ENCODE measurements around the gene SPRR4.

SPRR4 gene, protein sequence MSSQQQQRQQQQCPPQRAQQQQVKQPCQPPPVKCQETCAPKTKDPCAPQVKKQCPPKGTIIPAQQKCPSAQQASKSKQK

DNA sequence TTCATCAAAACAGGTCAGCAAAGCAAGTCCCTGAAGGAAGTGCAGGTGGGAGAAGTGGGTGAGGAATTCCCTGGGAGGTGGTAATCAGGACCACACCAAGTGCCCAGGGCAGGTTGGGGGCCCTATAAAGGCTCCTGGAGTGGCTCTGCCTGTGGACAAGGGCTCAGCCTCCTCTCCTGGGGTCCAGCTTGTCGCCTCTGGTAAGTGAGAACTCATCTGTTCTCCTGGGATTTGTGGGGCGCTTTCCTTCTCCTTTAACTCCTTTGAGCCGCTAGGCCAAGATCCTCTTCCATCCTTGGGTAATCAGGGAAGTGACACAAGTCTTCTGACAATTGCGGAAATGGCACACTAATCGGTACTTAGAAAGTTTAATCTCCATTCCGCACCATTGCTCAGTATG lies at the start of gene SPRR4:
Gene SPRR4, plus strand, starts transcription at position 154 of the 400 bp plus-strand sequence. CDS start 1,243 bp downstream, outside the sequence.
- no peak for DNase-seq

DNA sequence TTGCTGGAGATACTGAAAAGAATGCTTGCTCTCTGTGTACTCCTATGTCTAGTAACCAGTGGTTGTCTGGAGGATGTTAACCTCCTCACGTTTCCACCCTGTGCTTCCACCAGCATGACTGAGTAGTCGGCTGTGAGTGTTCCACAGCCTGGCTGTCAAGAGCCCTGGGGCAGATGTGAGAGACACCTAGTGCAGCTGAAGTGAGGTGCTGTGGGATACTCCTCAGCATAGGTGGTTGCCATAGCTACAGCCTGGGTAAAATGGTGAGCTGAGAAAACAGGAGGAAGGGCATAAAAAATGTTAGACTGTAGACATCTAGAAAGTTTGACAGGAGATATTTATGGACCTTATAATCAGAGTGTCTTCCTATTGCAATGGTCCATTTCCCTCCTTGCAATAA lies 46.3 kb upstream of the SPRR4 start:
- DNase-seq: no peak

DNA sequence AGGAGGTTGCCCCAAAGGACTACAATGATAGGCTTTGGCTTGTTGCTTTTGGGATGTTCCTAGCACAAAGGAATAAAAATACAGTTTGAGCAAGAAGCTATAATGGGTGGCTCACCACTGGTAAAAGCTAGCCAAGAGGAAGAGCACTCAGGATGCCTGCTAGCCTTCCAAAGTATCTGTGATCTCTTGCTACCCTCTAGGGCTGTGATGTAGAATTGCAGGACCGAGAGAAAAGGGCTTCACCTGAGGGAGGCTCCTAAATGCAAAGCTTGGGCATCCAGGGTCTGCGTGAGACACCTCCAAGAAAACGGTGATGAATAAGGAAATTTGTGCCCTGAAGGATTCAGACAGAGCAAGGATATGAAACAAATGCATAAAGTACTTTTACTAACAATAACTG lies 44.4 kb upstream of the SPRR4 start:
- DNase-seq: no peak

DNA sequence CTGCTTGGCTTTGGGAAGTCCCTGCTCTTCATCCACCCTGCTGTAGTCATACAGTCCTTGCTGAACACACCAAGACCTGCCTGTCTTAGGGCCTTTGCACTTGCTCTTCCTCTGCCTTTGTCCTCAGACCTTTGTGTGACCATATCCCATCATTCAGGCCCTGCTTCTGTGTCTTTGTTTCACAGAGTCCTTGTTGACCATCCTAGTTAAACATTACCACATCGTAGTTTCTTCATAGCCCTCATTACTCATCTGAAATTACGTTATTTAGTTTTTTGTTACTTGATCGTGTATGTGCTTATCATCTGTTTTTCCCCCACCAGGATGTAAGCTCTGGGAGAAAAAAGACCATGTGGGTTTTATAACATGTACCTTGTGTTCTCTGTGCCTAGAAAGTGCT lies 41.8 kb upstream of the SPRR4 start:
- DNase-seq: no peak

DNA sequence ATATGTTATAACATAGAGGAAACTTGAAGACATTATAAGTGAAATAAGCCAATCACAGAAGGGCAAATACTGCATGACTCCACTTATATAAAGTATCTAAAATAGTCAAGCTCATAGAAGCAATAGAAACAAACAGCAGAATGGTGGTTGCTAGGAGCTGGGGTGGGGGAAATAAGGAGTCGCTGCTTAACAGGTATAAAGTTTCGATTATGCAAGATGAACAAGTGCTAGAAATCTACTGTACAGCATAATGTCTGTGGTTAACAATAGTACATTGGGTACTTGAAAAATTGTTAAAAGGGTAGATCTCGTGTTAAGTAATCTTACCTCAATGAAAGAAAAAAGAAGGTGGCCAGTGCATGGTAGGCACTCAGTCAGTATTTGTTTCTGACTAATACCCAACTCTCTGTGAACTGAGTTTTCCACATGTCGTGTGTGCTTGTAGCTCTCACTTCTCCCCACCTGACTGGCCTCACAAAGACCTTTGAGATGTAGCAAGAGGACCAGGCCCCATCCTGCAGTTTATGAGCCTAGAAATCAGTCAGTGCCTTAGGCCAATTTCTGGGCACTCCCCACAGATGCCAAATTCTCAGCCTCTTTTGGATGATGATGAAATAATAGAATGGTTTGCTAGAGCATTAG lies 38.2 kb upstream of the SPRR4 start:
- no peak for DNase-seq

DNA sequence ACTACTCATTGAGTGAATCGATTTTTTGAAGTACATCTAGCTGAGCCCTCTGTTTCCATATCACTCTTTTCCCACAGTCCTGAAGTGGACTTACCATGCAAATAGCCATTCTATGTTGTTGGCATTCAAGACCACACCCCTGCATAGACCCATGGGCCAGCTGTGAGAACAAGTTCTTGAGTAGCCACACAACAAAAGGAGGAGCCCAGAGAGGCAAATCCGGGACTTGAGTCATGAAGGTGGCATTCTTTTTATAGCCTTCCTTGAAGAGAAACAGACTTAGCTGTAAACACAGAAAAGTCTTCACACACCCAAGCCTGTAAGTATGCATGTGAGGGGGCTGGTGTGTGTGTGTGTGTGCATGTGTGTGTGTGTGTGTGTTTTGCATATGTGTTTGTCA lies 37.3 kb upstream of the SPRR4 start:
- DNase-seq: no peak

DNA sequence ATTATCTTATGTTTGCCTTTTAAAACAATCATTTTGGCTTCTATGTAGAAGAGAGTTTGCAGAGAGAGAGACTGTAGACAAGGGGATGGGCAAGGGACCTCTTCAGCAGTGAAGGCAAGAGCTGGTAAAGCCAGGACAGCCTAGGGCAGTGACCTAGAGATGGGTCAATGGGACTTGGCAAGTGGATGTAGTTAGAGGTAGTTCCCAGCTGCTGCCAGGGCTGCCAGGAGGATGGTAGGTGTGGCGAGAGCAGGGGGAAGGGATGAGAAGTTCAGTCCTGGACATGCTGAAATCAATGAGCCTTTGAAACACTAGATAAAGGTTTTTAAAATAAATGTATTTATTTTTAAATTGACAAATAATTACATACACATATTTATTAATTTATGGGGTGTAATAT lies 29.8 kb upstream of the SPRR4 start:
- DNase-seq: no peak

DNA sequence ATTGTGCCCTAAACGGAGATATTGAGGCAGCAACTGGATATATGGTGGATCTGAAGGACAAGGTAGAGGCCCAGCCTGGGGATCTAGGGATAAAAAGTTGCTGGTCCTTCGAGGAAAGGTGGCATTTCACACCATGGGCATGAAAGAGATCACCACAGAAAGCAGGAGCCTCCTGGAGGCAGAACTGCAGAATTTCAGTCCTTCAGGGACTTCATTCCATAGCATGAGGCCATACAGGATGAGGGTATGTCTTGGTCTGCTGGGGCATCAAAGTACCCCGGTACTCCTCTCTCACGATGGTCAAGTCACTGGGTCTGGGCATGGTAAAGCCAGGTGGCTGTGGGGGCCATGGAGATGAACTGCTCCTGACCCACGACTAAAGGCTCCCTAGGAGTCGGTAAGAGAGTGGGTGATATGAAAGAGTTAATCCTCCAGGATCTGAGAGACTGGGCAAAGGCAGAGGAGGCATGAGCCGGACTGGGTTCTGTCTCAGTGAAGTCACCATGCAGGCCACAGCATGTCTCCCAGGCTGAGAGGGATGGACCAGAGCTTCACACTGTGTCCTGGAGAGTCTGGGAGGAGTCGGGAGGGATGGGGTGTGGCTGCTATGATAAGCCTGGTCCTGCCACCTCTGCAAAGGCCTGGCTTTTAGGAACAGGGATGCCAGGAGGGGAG lies 29.3 kb upstream of the SPRR4 start:
- no peak for DNase-seq

DNA sequence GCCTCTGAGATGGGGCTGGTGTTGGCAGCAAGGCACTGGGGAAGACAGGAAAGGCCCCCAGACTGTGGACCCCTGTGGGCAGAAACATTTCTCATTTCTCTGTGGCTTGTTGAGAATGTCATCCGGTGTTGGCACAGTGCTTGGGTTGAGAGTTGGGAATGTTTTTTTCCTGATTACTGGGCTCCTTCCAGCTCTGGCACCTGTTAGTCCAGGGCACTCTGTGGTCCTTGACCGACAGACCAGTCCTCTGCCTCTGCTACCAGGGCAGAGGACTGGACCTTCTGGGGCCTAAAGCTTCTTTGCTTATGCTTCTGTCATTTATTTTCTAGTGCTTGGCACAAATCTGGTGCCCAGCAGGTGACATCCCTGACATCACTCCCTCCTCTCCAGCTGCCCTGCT lies 28.3 kb upstream of the SPRR4 start:
- DNase-seq: no peak

DNA sequence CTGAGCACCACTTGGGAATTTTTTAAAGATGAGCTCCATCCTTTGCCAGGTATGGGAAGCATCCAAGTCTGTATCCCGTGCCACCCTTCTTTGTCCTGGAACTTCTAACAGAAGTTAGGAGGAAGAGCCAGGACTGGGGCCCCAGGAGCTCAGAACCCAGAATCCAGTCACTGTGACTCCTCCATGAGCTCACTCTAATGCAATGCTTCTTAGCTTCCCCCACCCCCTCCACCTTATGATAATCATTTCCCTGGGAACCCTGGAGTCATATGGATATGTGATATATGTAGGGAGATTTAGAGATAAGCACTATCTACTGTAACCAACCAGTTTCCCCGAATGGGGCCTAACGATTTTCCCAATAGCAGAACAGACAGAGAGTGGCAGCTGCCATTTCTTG lies 24.2 kb upstream of the SPRR4 start:
- no peak for DNase-seq

DNA sequence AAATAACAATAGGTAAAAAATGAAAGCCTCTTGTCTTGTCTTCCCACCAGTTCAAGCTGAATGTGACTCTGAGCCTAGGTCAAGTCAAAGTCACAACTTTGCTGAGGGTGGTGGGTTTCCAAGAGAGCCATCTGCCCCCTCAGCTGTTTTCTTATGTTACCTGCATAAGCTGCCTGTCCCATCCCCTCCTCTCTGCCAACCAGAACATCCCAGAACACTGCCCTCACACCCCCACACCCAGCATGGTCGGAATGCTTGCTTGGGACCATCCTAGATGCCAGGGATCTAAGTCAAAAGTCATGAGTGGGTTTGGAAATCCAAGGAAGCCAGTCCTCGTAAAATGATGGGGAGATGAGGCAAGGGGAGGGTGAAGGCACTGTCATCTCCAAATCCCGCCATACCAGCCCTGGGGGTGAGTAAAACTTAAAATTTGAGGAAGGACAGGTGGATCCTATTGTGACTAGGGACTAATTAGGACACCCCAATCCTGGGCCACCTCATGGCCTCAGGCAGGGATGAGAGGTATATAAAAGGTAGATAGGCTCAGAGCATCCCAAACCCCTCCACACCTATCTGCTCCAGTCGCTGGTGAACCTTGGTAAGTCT lies 23.7 kb upstream of the SPRR4 start, which contains the start of gene SPRR5:
Gene SPRR5, plus strand, starts transcription at position 556 of the 606 bp plus-strand sequence. CDS start 1,349 bp downstream, outside the sequence.
- no peak for DNase-seq

DNA sequence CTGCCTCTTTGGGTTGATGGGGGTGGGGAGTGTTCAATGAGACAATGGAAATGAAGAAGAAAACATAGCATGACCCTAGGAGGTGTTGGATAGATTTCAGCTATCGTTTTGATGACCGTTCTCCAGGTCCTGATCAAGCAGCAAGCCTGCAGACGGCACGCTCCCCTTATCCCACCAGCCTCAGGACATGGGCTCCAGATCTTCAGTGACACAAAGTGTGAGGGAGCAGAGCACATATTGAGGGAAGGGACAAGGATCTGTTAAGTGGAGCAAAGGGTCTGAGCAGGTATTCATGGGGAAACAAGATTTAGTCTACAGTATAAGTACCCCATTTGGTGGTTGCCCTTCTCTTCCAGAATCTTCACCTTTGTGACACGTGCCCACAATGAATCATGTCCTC lies 18.7 kb upstream of the SPRR4 start:
- no peak for DNase-seq

DNA sequence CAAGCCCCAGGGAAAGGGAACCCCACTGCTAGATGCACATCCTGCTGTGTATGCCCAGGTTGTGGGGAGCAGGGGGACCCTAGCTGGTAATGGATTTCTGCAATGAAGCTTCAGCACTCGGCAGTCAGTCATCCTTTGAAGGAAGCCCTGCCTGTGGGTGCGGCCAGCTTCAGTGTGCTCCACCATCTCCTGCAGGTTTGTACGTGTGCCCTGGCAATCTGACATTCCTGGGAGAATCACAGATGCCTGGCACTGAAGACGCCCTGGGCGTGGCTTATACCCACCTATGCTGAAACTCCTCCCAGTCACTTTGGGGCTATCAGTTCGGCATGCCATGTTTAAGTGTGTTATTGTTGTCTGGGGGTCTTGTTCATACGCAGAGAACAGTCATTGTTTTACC lies 16.7 kb upstream of the SPRR4 start:
- DNase-seq: no peak

DNA sequence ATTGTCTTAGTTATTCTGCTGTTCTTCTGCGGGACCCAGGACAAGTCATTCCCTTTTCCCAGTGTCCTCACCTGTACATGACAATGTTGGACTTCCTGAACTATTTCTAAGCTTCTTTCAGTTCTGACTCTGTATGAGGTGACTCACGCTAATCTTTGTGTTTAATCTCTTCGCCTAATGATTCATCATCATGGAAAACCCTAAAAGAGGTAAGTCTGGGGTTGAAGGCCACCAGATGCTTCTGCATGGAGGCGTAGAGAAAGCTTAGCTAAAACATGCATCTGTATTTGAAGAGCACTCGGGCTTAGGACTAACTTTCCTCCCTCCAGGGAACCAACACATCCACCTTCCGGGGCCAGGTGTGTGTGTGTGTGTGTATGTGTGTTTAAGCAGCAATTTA lies 16.0 kb upstream of the SPRR4 start:
- no peak for DNase-seq

DNA sequence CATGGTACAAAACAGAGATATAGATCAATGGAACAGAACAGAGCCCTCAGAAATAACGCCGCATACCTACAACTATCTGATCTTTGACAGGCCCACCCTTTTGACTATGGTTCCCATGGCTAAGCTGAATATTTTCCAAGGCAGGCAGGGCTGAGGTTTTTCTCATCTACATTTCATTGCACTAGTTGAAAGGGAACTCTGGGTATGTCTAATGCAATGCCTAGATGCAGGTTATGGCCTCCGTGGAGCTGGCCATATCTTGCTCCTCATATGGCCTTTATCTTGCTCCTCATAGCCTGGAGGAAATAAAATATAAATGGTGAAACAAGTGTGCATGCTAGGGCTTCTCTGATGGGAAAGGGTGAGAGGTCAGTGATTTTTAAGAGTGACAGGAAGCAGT lies 12.9 kb upstream of the SPRR4 start:
- no peak for DNase-seq

DNA sequence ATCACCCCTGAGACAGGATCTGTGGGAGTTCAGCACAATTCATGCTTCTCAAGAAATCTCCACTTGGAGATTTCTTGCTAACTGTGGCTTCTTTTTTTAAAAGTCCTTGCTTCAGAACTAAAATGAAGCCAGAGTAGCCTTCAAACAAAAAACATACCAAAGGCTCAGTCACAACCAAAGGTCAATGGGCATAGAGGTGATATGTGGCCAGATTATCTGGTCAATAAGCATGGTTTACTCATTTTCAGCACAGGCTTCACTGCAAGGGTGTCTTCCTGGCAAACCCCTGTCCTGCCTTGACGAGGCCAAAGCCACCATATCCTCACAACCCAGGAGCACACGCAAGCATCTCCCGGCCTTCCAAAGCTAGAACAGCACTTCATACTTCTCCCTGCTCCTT lies 11.2 kb upstream of the SPRR4 start:
- DNase-seq: no peak

DNA sequence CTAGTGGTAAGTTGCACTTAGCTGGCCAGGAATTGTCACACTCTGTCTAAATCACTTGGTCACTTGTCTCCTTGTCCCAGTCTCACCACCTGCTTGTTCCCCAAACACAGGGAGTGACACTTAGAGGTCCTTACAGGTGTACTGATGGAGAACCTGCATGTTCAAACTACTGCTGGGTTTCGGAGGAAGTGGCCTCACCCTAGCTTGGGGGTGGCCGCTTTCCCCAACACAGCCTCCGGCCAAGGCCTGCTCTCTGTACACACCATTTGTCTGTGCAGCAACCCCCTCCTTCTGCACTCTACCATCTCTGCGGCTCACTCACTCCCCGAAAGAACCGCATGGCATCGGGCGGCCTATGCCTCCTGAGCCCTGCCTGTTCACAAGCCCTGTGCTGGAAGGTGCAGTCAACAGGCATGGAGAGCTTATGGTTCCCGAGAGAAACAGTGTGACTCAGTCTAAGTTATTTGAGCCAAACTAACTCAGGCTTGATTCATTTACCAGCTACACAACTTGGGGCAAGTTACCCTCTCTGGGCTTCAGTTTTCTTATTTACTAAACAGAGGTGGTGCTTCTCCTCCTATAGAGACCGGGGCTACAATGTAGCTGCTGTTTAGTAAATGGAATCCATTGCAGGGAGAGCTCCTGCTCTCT lies 10.5 kb upstream of the SPRR4 start:
- no peak for DNase-seq

DNA sequence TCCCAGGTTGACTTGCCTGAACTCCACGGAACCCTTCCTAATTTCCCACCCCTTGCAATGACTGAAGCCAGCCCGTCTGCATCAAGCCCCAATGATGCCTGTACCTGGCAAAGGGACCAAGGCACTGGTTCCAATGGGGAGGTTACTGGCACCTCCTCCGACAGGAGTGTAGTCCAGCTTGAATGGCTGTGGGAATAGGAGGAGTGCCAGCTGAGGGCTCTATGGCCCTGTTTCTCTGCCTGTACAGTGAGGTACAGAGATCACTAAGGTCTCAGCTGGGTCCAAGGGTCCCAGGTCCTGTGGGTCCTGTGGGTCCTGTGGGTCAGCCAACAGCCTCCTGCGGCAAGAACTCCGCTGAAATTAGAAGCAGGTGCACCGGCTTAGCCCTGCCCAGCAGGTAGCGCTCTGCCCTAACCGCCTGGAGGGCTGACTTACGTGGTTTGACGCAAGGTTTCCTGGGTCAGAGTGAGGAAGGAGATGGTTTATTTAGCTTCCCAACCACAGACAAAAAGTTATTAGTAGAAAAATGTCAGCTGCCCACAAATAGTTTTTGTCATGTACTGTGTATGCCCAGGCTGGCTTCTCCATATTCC lies 9.9 kb upstream of the SPRR4 start:
- no peak for DNase-seq

DNA sequence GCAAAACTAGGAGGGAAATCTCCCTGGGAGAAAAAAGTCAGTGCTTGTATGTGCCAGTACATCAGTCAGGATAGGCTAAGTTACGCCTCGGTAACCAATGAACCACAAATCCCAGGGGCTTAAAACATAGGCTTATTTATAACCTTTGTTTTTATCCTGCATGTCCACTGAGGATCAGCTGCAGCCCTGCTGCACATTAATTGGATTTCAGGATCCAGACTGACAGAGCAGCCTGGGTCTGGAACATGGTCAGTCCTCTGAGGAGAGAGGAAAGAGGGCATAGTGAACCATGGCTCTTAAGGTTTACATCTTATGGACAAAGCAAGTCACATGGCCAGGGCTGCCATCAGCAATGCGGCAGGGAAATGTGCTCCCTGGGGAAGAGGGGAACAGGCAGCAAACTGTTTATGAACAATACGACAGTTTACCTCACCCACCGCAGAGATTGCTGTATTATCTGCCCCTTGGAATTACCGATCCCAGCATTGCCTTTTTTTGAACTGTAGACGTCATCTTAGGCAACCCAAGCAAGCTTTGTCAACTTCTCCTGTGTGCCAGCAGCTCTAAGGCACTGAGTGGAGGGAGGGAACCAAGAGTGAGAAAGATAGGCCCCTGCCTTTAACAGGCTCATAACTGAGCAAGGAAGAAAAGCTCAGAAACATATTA lies 9.1 kb upstream of the SPRR4 start:
- DNase-seq: no peak

DNA sequence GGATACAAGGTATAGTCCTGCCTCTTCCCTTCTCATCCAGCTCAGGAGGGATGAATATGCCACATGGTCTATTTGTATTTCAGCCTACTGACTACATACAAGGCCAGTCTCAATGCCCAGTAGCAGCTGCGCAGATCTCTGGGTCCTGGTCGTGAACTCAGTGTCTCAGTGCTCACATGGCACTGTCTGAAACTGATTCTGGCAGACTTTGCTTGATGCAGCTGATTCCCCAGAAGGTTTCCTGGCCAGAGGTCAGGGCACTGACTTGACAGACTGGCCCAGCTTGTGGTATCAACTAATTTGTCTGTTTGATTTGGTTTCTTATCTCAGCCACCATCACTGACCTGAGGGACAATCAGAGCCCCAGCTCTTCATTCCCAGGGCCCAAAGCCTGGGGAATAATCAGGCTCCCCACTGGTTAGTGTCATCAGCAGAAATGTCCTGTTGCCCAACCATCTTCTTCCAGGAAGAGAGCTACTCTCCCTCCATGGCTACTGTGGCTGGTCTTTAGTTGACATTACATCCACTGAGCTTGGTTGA lies 7.5 kb upstream of the SPRR4 start:
- DNase-seq: no peak

DNA sequence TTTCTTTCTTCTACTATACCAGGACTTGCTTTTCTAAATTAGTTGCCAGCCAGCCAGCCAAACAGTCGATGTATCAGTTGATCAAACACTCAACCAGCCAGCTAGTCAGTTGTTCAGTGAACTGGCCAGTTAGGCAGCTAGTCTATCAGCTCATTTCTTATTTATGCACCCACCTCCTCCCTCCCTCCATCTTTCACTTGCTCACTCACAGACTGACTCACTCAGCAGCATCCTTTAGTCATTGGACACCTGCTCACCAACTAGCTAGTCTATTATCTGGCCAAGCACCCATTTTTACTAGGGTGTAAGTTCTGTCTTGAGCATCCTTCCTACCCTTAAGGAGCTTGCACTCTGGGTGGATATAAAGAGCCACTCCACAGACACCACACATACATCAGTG lies 5.9 kb upstream of the SPRR4 start:
- no peak for DNase-seq

DNA sequence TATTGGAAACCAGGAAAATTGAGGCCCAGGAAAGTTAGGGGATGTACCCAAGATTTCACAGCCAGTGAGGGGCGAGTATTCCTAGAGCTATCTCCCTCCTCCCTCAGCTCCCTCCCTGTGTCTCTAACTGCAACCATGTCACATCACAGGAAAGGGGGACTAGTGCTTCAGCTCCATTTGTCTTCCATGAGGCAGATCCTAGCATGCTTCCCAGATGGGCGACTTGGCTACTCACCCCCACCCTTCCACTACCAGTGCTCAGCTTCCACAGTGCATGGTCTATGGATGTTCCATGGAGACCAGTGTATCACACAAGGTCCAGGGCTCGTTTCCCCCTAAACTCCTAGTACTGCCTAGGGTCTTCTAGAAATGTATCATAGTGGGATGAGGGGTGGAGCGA lies 4.6 kb upstream of the SPRR4 start:
- DNase-seq: no peak

DNA sequence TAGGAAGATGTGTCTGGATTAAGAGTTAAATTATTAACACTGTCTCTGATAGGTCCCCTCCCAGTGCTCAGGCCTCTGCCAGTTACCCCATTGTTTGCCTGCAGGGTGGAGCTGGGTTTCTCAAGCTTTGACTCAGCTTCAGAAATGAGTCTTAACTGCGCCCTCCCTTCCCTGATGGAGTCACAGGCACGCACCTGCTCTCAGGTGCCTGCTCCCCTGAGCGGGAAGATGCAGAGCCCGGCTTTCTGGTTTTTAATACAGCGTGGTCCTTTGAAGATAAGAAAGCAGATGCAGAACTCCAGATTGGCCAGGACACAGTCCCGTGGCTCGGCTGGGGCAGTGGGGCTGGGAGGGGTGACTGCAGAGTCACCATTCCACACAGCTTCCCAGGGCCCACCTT lies 3.2 kb upstream of the SPRR4 start:
- DNase-seq: no peak
